ENCODE results near the gene TCP11. TPM values are rescaled to one million over a fixed set of nuclear protein-coding genes. Genes with fewer than 3 reads are reported as not detected.

Gene TCP11
- total and polyA plus RNA-seq, 4 donors = 0.05 to 0.19 TPM; not detected in 2

GRCh38 chr6:35181933-35182612, 40.9 kb upstream of the TCP11 start:
- Histone ChIP-seq H3K27me3 (ENCODE audit: control insufficient read depth in 4 of 4, insufficient read depth in 4 of 4, low read length in 3 of 4) (no peaks in the 10 kb centered on the region), H3K4me3 (ENCODE audit: low read depth in 1 of 3, low read length in 3 of 3) (no peak overlapping the region), H3K9ac (ENCODE audit: low read depth in 1 of 2, low read length in 2 of 2) (no peak overlapping the region), H3K4me1 (ENCODE audit: control insufficient read depth in 4 of 4, insufficient read depth in 4 of 4, low read length in 3 of 4) (peaks cover 0 to 4% (median 0%) of the 10 kb centered on the region in 4 donors), H3K9me3 (ENCODE audit: control insufficient read depth in 4 of 4, low read length in 3 of 4) (no peaks in the 10 kb centered on the region), H3K27ac (ENCODE audit: low read depth in 1 of 2, low read length in 2 of 2) (no peak overlapping the region), H3K36me3 (ENCODE audit: control insufficient read depth in 4 of 4, insufficient read depth in 3 of 4, low read depth in 1 of 4, low read length in 3 of 4) (no peaks in the 10 kb centered on the region)
- 53% methylated on average over 55 of the region's 55 CpGs for WGBS
- TF ChIP-seq EGR1 (IDR thresholded peaks at IDR 0.05; ENCODE audit: low read depth in 2 of 2) (no peak), RAD21 (IDR thresholded peaks at IDR 0.05) (no peak), NR2F2 (IDR thresholded peaks at IDR 0.05) (no peak), SP1 (IDR thresholded peaks at IDR 0.05) (no peak), RXRA (IDR thresholded peaks at IDR 0.05) (no peak), TAF1 (conservative IDR thresholded peaks at IDR 0.05) (no peak)
- DNase-seq (ENCODE audit: low spot score) = no peak

- TF ChIP-seq NR2F2 (IDR thresholded peaks at IDR 0.05) = no peak
- TF ChIP-seq CTCF (IDR thresholded peaks at IDR 0.05; ENCODE audit: low read depth, low read length, missing input control) = no peak
- no peak for TF ChIP-seq TAF1 (conservative IDR thresholded peaks at IDR 0.05)
- no peak for TF ChIP-seq GABPA (IDR thresholded peaks at IDR 0.05 in 1 of 2, conservative IDR thresholded peaks at IDR 0.05 in 1 of 2)
- no peak overlapping the region for H3K4me3 ChIP-seq (ENCODE audit: low read depth in 1 of 3, low read length in 3 of 3)
- no peak overlapping the region for H3K27ac ChIP-seq (ENCODE audit: low read depth in 1 of 2, low read length in 2 of 2)
- H3K9me3 ChIP-seq (ENCODE audit: control insufficient read depth in 4 of 4, low read length in 3 of 4) = no peaks in the 10 kb centered on the region
- H3K27me3 ChIP-seq (ENCODE audit: control insufficient read depth in 4 of 4, insufficient read depth in 4 of 4, low read length in 3 of 4) = no peaks in the 10 kb centered on the region
- no peaks in the 10 kb centered on the region for H3K36me3 ChIP-seq (ENCODE audit: control insufficient read depth in 4 of 4, insufficient read depth in 3 of 4, low read depth in 1 of 4, low read length in 3 of 4)
- H3K9ac ChIP-seq (ENCODE audit: low read depth in 1 of 2, low read length in 2 of 2) = no peak overlapping the region
- 79% methylated on average over 5 of the region's 5 CpGs for WGBS
- peaks cover 0 to 4% (median 0%) of the 10 kb centered on the region in 4 donors for H3K4me1 ChIP-seq (ENCODE audit: control insufficient read depth in 4 of 4, insufficient read depth in 4 of 4, low read length in 3 of 4)
- no peak for DNase-seq (ENCODE audit: low spot score)
These were observed 40.3 kb upstream of the TCP11 start for GRCh38 chr6:35181308-35181932.

- no peak for DNase-seq (ENCODE audit: low spot score)
- no peaks in the 10 kb centered on the region for H3K36me3 ChIP-seq (ENCODE audit: control insufficient read depth in 4 of 4, insufficient read depth in 3 of 4, low read depth in 1 of 4, low read length in 3 of 4)
- 80% methylated on average over 2 of the region's 2 CpGs for WGBS
- H3K27ac ChIP-seq (ENCODE audit: low read depth in 1 of 2, low read length in 2 of 2) = no peak overlapping the region
- H3K4me1 ChIP-seq (ENCODE audit: control insufficient read depth in 4 of 4, insufficient read depth in 4 of 4, low read length in 3 of 4) = no peaks in the 10 kb centered on the region
- H3K4me3 ChIP-seq (ENCODE audit: low read depth in 1 of 3, low read length in 3 of 3) = no peak overlapping the region
- H3K9me3 ChIP-seq (ENCODE audit: control insufficient read depth in 4 of 4, low read length in 3 of 4) = no peaks in the 10 kb centered on the region
- no peak overlapping the region for H3K9ac ChIP-seq (ENCODE audit: low read depth in 1 of 2, low read length in 2 of 2)
- TF ChIP-seq NR2F2 (IDR thresholded peaks at IDR 0.05) (peak; percentile 71), ATF3 (IDR thresholded peaks at IDR 0.05) (no peak)
- H3K27me3 ChIP-seq (ENCODE audit: control insufficient read depth in 4 of 4, insufficient read depth in 4 of 4, low read length in 3 of 4) = no peaks in the 10 kb centered on the region
These were observed 38.9 kb upstream of the TCP11 start for GRCh38 chr6:35179901-35180535.
